AG10803 (cell line): ENCODE results near the gene SLC39A9.
A peak's percentile ranks its signal among the peaks of the same experiment; 100 is the strongest.

ENCODE experiments used
- DNase-seq: peaks from one replicate; pipeline ENCODE4 v3.0.0; 2010; ENCODE audit warnings: low read depth
- H3K4me3 ChIP-seq: 2 replicates; pipeline ENCODE4 v1.5.1; 2011; ENCODE audit warnings: mild to moderate bottlenecking, low read length, control low read depth
- CTCF ChIP-seq: conservative IDR thresholded peaks from 2 replicates; pipeline ENCODE4 v1.5.1; 2011; ENCODE audit warnings: mild to moderate bottlenecking, low read length, control low read depth, inconsistent platforms

Gene SLC39A9

GRCh38 chr14:69432364-69432763 is 33.9 kb downstream of the SLC39A9 start:
- no peak for DNase-seq
- TF ChIP-seq CTCF = no peak
- no peak overlapping the region for H3K4me3 ChIP-seq

- no peak for TF ChIP-seq CTCF
- no peak overlapping the region for H3K4me3 ChIP-seq
- DNase-seq = no peak
Measured at GRCh38 chr14:69439521-69440270, 41.2 kb downstream of the SLC39A9 start.

GRCh38 chr14:69441948-69442347 is 43.5 kb downstream of the SLC39A9 start:
- H3K4me3 ChIP-seq = no peak overlapping the region
- no peak for TF ChIP-seq CTCF
- peak; percentile 15 for DNase-seq

GRCh38 chr14:69443296-69443805 is 44.9 kb downstream of the SLC39A9 start:
- no peak for TF ChIP-seq CTCF
- H3K4me3 ChIP-seq = no peak overlapping the region
- DNase-seq = no peak

GRCh38 chr14:69449216-69449615 is 50.7 kb downstream of the SLC39A9 start:
- H3K4me3 ChIP-seq = no peak overlapping the region
- no peak for TF ChIP-seq CTCF
- no peak for DNase-seq

- no peak for DNase-seq
- no peak for TF ChIP-seq CTCF
- no peak overlapping the region for H3K4me3 ChIP-seq
Measured at GRCh38 chr14:69451941-69452340, 53.4 kb downstream of the SLC39A9 start.

GRCh38 chr14:69458350-69458749 is 59.9 kb downstream of the SLC39A9 start:
- no peak for DNase-seq
- TF ChIP-seq CTCF = no peak
- no peak overlapping the region for H3K4me3 ChIP-seq
